ENCODE results near the gene ABCA7.
"Not testable (repeated sequence)": the region's sequence is repeated elsewhere in the genome, so short reads cannot be mapped to it uniquely, and the experiment has no call there.

Gene ABCA7

GRCh38 chr19:1105873-1106840, 66.2 kb downstream of the ABCA7 start:
- DNase-seq (ENCODE audit: low spot score) = no peak

- no peak for DNase-seq (ENCODE audit: low spot score)
These were observed 67.1 kb downstream of the ABCA7 start for GRCh38 chr19:1106841-1107660.

- DNase-seq (ENCODE audit: low spot score) = no peak
These were observed 67.9 kb downstream of the ABCA7 start for GRCh38 chr19:1107661-1108261.

- no peak for DNase-seq (ENCODE audit: low spot score)
These were observed 68.6 kb downstream of the ABCA7 start for GRCh38 chr19:1108291-1109031.

GRCh38 chr19:1109032-1109551, 69.2 kb downstream of the ABCA7 start:
- DNase-seq (ENCODE audit: low spot score) = no peak

GRCh38 chr19:1109697-1110671, 70.1 kb downstream of the ABCA7 start:
- DNase-seq (ENCODE audit: low spot score) = no peak

GRCh38 chr19:1110809-1111640, 71.1 kb downstream of the ABCA7 start:
- DNase-seq (ENCODE audit: low spot score) = no peak

- DNase-seq (ENCODE audit: low spot score) = no peak
These were observed 71.8 kb downstream of the ABCA7 start for GRCh38 chr19:1111641-1112267.

GRCh38 chr19:1112268-1113029, 72.5 kb downstream of the ABCA7 start:
- DNase-seq (ENCODE audit: low spot score) = no peak

- DNase-seq (ENCODE audit: low spot score) = peak; percentile 90
These were observed 73.4 kb downstream of the ABCA7 start for GRCh38 chr19:1113030-1113985.

- no peak for DNase-seq (ENCODE audit: low spot score)
These were observed 74.1 kb downstream of the ABCA7 start for GRCh38 chr19:1113986-1114483.

GRCh38 chr19:1114728-1115127, 74.8 kb downstream of the ABCA7 start:
- DNase-seq (ENCODE audit: low spot score) = not testable (repeated sequence)
